ENCODE results near the gene MT1H.

- TF ChIP-seq EZH2 (IDR thresholded peaks at IDR 0.05; ENCODE audit: low read depth), result no peak
- no peak for TF ChIP-seq CTCF (conservative IDR thresholded peaks at IDR 0.05)
These were observed 42.9 kb upstream of the MT1H start for GRCh38 chr16:56626685-56627084.

Data from PC-9 (cell line).